M059J (cell line): ENCODE data around the gene OR1K1. TPM values are rescaled to one million over a fixed set of nuclear protein-coding genes. Genes with fewer than 3 reads are reported as not detected.

Source experiments
- total RNA-seq: library from RNA; depleted of rRNA; stranded (reverse); fragments of >200 nt; shearing (Covaris generic); gene quantifications from 2 replicates; pipeline ENCODE4 v1.2.3, GENCODE V29; 2014; rRNA removed

OR1K1 gene
- total RNA-seq, 1 experiment from 2014 or later: not detected

Other genes starting within 250 kb of the OR1K1 start
- not detected in 2 replicates for gene OR1N2, start 247.0 kb upstream of the OR1K1 start, total RNA-seq
- gene OR1L8, start 216.7 kb upstream of the OR1K1 start, total RNA-seq: 0.25 TPM in 1 of 2 replicates, not detected in the other
- not detected in 2 replicates for gene OR1Q1, start 185.4 kb upstream of the OR1K1 start, total RNA-seq
- not detected in 2 replicates for gene OR1B1, start 142.5 kb upstream of the OR1K1 start, total RNA-seq
- gene OR1L1, start 138.4 kb upstream of the OR1K1 start, total RNA-seq: not detected in 2 replicates
- gene OR1L3, start 125.0 kb upstream of the OR1K1 start, total RNA-seq: not detected in 2 replicates
- gene OR1L4, start 76.1 kb upstream of the OR1K1 start, total RNA-seq: not detected in 2 replicates
- gene OR1L6, start 57.8 kb upstream of the OR1K1 start, total RNA-seq: not detected in 2 replicates
- not detected in 2 replicates for gene OR5C1, start 11.2 kb upstream of the OR1K1 start, total RNA-seq
- gene PDCL, start 28.5 kb downstream of the OR1K1 start, total RNA-seq: 33.3 and 47.0 TPM in 2 replicates
- 40.1 and 52.7 TPM in 2 replicates for gene RC3H2, start 105.2 kb downstream of the OR1K1 start, total RNA-seq
- gene ZBTB6, start 113.2 kb downstream of the OR1K1 start, total RNA-seq: 7.7 and 14.8 TPM in 2 replicates
- 2.8 and 5.3 TPM in 2 replicates for gene ZBTB26, start 131.4 kb downstream of the OR1K1 start, total RNA-seq
- gene RABGAP1, start 140.9 kb downstream of the OR1K1 start, total RNA-seq: 22.8 and 32.4 TPM in 2 replicates
- not detected in 2 replicates for gene GPR21, start 233.5 kb downstream of the OR1K1 start, total RNA-seq